ENCODE measurements around the gene CGB8. TPM values are rescaled to one million over a fixed set of nuclear protein-coding genes. Genes with fewer than 3 reads are reported as not detected.
"Not testable (repeated sequence)": the region's sequence is repeated elsewhere in the genome, so short reads cannot be mapped to it uniquely, and the experiment has no call there.

CGB8 gene
- total RNA-seq, 1 donor from 2014 or later = not detected

DNA sequence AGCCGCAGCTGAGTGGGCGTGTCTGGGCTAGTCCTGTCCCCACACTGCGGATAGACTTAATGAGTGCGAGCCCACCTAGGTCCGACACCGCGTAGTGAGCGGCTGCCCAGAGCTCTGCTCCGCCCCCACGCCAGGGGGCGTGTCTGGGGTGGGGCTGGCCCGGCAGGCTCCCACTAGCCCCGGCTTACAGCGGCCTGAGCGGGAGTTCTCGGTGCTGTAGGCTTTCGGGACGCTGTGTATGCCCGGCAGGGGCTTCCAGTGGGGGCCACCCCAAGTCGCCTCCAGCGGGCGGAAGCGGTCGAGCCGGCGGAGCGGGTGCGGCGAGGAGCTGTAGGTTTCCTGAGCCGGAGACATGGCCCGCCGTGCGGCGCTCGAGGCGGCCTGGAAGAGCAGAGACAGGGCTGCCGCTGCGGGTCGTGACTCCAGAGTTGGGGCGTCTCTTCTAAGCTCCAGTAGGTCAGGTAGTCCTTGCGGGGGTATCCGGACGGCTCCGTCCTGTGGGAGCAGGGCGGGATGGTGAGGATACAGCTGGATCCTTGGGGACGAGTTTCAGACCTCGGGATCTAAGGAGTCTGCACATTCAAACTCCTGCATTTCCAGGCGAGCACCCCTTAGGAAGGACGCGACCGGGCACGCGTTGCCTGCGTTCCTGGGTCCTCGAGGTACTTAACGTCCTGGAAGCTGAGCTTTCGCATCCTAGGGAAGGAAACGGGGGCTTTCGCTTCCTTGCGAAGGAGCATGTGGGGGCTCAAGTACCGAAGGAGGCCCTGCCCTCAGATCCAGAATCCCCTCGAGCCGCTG, 7.4 kb upstream of the CGB8 start:
- peaks cover 15% of the 10 kb centered on the region for H3K4me1 Mint-ChIP-seq (ENCODE audit: unreplicated experiment)
- peaks cover 6% of the 10 kb centered on the region for H3K27me3 Mint-ChIP-seq (ENCODE audit: unreplicated experiment)
- no peak for DNase-seq (ENCODE audit: extremely low spot score, unreplicated experiment)
- TF ChIP-seq, protein P1, sequence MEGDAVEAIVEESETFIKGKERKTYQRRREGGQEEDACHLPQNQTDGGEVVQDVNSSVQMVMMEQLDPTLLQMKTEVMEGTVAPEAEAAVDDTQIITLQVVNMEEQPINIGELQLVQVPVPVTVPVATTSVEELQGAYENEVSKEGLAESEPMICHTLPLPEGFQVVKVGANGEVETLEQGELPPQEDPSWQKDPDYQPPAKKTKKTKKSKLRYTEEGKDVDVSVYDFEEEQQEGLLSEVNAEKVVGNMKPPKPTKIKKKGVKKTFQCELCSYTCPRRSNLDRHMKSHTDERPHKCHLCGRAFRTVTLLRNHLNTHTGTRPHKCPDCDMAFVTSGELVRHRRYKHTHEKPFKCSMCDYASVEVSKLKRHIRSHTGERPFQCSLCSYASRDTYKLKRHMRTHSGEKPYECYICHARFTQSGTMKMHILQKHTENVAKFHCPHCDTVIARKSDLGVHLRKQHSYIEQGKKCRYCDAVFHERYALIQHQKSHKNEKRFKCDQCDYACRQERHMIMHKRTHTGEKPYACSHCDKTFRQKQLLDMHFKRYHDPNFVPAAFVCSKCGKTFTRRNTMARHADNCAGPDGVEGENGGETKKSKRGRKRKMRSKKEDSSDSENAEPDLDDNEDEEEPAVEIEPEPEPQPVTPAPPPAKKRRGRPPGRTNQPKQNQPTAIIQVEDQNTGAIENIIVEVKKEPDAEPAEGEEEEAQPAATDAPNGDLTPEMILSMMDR (IDR thresholded peaks at IDR 0.05) = peak; percentile 56
- H3K36me3 Mint-ChIP-seq (ENCODE audit: unreplicated experiment) = no peaks in the 10 kb centered on the region
- no peak overlapping the region for H3K27ac Mint-ChIP-seq (ENCODE audit: unreplicated experiment)
- H3K4me3 Mint-ChIP-seq (ENCODE audit: unreplicated experiment) = peak overlapping the region; percentile 74
- H3K9me3 Mint-ChIP-seq (ENCODE audit: unreplicated experiment) = no peaks in the 10 kb centered on the region

DNA sequence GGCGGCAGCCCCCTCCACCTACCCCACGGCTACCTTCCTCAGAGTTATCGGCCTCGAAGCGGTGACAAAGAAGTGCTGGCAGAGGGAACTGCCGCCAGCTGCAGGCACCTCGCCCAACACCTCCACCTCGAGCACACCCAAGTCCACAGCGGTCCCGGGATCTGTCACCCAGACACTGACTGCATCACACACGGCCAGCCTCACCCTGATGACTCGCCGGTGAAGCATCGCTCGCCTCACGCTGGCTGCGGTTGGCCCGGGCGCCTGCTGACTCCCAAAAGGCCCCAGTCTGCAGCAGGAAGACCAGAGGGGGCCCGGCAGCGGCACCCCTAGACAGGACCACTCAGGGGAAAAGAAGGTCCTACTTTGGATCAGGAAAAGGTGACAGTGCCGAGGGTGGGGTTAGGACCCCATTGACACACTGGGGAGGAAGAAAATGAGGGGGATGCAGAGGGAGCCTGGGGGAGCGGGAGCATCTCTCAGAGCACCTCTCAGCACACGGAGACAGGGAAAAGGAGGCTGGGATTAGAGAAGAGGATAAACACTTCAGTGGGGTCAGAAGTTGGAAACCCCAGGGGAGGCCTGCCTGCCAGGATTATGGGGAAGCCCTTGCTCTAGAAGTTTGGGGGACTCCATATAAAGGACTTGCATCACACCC, 1.6 kb upstream of the CGB8 start:
- not testable (repeated sequence) for H3K27ac Mint-ChIP-seq (ENCODE audit: unreplicated experiment); H3K9me3 Mint-ChIP-seq (ENCODE audit: unreplicated experiment); H3K36me3 Mint-ChIP-seq (ENCODE audit: unreplicated experiment); H3K27me3 Mint-ChIP-seq (ENCODE audit: unreplicated experiment); DNase-seq (ENCODE audit: extremely low spot score, unreplicated experiment); H3K4me1 Mint-ChIP-seq (ENCODE audit: unreplicated experiment); H3K4me3 Mint-ChIP-seq (ENCODE audit: unreplicated experiment)

DNA sequence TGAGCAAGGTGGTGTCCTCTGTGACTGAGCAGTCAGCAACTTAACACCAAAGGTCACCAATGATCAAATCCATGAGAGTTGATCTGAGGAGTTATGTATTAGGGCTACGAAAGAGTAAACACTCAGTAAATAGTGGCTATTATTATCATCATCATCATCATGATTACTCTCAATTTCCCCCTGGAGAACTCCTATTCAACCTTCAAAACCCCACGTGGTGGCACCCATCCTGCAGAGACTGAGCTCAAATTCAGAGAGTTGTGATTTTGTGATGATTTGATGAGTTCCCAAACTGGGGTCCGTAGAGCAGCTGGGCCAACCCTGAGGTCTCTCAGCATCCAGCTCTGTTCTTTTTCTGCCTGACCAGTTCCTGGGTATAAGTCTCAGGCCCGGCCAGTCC, 923 bp upstream of the CGB8 start:
- H3K36me3 Mint-ChIP-seq (ENCODE audit: unreplicated experiment); H3K27ac Mint-ChIP-seq (ENCODE audit: unreplicated experiment); H3K4me1 Mint-ChIP-seq (ENCODE audit: unreplicated experiment); DNase-seq (ENCODE audit: extremely low spot score, unreplicated experiment); H3K27me3 Mint-ChIP-seq (ENCODE audit: unreplicated experiment); H3K4me3 Mint-ChIP-seq (ENCODE audit: unreplicated experiment); H3K9me3 Mint-ChIP-seq (ENCODE audit: unreplicated experiment): not testable (repeated sequence)

DNA sequence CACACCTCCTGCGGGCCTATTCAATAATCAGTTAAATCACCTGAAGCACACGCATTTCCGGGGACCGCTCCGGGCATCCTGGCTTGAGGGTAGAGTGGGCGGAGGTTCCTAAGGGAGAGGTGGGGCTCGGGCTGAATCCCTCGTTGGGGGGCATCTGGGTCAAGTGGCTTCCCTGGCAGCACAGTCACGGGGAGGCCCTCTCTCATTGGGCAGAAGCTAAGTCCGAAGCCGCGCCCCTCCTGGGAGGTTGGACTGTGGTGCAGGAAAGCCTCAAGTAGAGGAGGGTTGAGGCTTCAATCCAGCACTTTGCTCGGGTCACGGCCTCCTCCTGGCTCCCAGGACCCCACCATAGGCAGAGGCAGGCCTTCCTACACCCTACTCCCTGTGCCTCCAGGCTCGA, 5.4 kb downstream of the CGB8 start, which contains the start of gene CGB5:
TSS of gene CGB5 (plus strand) at position 301 of the 400 bp plus-strand sequence. CDS start 362 bp downstream, outside the sequence.
- H3K4me3 Mint-ChIP-seq (ENCODE audit: unreplicated experiment); H3K4me1 Mint-ChIP-seq (ENCODE audit: unreplicated experiment); H3K36me3 Mint-ChIP-seq (ENCODE audit: unreplicated experiment); H3K27ac Mint-ChIP-seq (ENCODE audit: unreplicated experiment); H3K27me3 Mint-ChIP-seq (ENCODE audit: unreplicated experiment); DNase-seq (ENCODE audit: extremely low spot score, unreplicated experiment); H3K9me3 Mint-ChIP-seq (ENCODE audit: unreplicated experiment): not testable (repeated sequence)

DNA sequence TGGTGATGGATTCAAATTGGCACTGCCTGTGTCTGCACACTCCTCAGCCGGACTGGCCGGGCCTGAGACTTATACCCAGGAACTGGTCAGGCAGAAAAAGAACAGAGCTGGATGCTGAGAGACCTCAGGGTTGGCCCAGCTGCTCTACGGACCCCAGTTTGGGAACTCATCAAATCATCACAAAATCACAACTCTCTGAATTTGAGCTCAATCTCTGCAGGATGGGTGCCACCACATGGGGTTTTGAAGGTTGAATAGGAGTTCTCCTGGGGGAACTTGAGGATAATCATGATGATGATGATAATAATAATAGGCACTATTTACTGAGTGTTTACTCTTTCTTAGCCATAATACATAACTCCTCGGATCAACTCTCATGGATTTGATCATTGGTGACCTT, 6.2 kb downstream of the CGB8 start:
- H3K27me3 Mint-ChIP-seq (ENCODE audit: unreplicated experiment); H3K27ac Mint-ChIP-seq (ENCODE audit: unreplicated experiment); H3K9me3 Mint-ChIP-seq (ENCODE audit: unreplicated experiment); DNase-seq (ENCODE audit: extremely low spot score, unreplicated experiment); H3K36me3 Mint-ChIP-seq (ENCODE audit: unreplicated experiment); H3K4me3 Mint-ChIP-seq (ENCODE audit: unreplicated experiment): not testable (repeated sequence)
- H3K4me1 Mint-ChIP-seq (ENCODE audit: unreplicated experiment) = peaks cover 12% of the 10 kb centered on the region

DNA sequence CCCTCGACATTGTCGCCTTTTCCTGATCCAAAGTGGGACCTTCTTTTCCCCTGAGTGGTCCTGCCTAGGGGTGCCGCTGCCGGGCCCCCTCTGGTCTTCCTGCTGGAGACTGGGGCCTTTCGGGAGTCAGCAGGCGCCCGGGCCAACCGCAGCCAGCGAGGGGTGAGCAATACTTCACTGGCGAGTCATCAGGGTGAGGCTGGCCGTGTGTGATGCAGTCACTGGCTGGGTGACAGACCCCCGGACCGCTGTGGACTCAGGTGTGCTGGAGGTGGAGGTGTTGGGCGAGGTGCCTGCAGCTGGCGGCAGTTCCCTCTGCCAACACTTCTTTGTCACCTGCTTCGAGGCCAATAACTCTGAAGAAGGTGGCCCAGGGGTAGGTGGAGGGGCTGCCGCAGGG, 6.7 kb downstream of the CGB8 start:
- Mint-ChIP-seq H3K9me3 (ENCODE audit: unreplicated experiment) (no peaks in the 10 kb centered on the region), H3K4me3 (ENCODE audit: unreplicated experiment) (no peak overlapping the region), H3K27me3 (ENCODE audit: unreplicated experiment) (no peaks in the 10 kb centered on the region), H3K27ac (ENCODE audit: unreplicated experiment) (no peak overlapping the region), H3K36me3 (ENCODE audit: unreplicated experiment) (no peaks in the 10 kb centered on the region), H3K4me1 (ENCODE audit: unreplicated experiment) (peaks cover 12% of the 10 kb centered on the region)
- TF ChIP-seq, protein P1 (IDR thresholded peaks at IDR 0.05) = no peak
- no peak for DNase-seq (ENCODE audit: extremely low spot score, unreplicated experiment)

DNA sequence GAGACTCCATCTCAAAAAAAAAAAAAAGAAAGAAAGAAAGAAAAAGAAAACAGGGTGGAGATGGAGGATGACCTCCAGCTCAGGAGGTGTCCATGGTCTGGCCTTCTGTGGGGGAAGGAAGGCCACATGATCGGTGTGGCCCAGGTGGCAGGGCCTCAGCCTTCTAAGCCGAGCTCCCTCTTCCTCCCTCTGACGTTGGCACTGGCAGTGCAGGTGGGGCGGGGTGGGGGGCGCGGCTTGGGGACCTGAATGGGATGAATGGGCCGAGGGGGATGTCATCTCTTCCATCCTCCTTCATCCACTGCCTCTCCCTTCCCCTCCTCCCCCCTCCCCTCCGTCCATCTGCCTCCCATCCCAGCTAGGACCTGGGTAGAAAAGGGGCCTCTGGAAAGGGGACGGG, 9.2 kb downstream of the CGB8 start:
- H3K4me1 Mint-ChIP-seq (ENCODE audit: unreplicated experiment) = peaks cover 12% of the 10 kb centered on the region
- H3K4me3 Mint-ChIP-seq (ENCODE audit: unreplicated experiment); H3K27me3 Mint-ChIP-seq (ENCODE audit: unreplicated experiment); H3K9me3 Mint-ChIP-seq (ENCODE audit: unreplicated experiment); DNase-seq (ENCODE audit: extremely low spot score, unreplicated experiment); H3K36me3 Mint-ChIP-seq (ENCODE audit: unreplicated experiment); H3K27ac Mint-ChIP-seq (ENCODE audit: unreplicated experiment): not testable (repeated sequence)

DNA sequence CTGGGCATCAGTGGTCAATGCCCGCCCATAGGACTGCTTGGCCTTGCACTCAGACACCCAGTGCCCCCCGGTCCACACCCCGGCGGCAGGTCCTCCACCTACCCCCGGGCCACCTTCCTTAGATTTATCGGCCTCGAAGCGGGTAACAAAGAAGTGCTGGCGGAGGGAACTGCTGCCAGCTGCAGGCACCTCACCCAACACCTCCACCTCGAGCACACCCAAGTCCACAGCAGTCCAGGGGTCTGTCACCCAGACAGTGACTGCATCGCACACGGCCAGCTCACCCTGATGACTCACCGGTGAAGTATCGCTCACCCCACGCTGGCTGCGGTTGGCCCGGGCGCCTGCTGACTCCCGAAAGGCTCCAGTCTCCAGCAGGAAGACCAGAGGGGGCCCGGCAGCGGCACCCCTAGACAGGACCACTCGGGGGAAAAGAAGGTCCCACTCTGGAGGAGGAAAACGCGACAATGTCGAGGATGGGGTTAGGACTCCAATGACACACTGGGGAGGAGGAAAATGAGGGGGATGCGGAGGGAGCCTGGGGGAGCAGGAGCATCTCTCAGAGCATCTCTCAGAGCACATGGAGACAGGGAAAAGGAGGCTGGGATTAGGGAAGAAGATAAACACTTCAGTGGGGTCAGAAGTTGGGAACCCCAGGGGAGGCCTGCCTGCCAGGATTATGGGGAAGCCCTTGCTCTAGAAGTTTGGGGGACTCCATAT, 10.2 kb downstream of the CGB8 start:
- not testable (repeated sequence) for H3K27me3 Mint-ChIP-seq (ENCODE audit: unreplicated experiment); H3K4me3 Mint-ChIP-seq (ENCODE audit: unreplicated experiment); H3K9me3 Mint-ChIP-seq (ENCODE audit: unreplicated experiment); H3K27ac Mint-ChIP-seq (ENCODE audit: unreplicated experiment); DNase-seq (ENCODE audit: extremely low spot score, unreplicated experiment); H3K36me3 Mint-ChIP-seq (ENCODE audit: unreplicated experiment)
- H3K4me1 Mint-ChIP-seq (ENCODE audit: unreplicated experiment) = peaks cover 12% of the 10 kb centered on the region

DNA sequence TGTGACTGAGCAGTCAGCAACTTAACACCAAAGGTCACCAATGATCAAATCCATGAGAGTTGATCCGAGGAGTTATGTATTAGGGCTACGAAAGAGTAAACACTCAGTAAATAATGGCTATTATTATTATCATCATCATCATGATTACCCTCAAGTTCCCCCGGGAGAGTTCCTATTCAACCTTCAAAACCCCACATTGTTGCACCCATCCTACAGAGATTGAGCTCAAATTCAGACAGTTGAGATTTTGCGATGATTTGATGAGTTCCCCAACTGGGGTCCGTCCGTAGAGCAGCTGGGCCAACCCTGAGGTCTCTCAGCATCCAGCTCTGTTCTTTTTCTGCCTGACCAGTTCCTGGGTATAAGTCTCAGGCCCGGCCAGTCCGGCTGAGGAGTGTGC, 10.8 kb downstream of the CGB8 start:
- not testable (repeated sequence) for H3K27ac Mint-ChIP-seq (ENCODE audit: unreplicated experiment); H3K27me3 Mint-ChIP-seq (ENCODE audit: unreplicated experiment); H3K36me3 Mint-ChIP-seq (ENCODE audit: unreplicated experiment); DNase-seq (ENCODE audit: extremely low spot score, unreplicated experiment); H3K4me3 Mint-ChIP-seq (ENCODE audit: unreplicated experiment); H3K9me3 Mint-ChIP-seq (ENCODE audit: unreplicated experiment)
- peaks cover 12% of the 10 kb centered on the region for H3K4me1 Mint-ChIP-seq (ENCODE audit: unreplicated experiment)
